Measurements from ENCODE around the gene MPHOSPH6. TPM values are rescaled to one million over a fixed set of nuclear protein-coding genes. Genes with fewer than 3 reads are reported as not detected.

MPHOSPH6 gene
- total RNA-seq, 4 donors from 2014 or later, result 13.8 to 21.0 (median 14.6) TPM

GRCh38 chr16:82136956-82137821, 32.8 kb downstream of the MPHOSPH6 start:
- Histone ChIP-seq H3K4me3 (no peak overlapping the region), H3K4me1 (no peaks in the 10 kb centered on the region), H3K27me3 (no peaks in the 10 kb centered on the region), H3K9me3 (no peaks in the 10 kb centered on the region), H3K36me3 (no peaks in the 10 kb centered on the region), H3K27ac (no peak overlapping the region)
- no peak for ATAC-seq
- WGBS, 2 donors (ENCODE audit: low coverage in 1 of 2), result 69 to 77% methylated on average over 6 to 8 of the region's 9 CpGs
- TF ChIP-seq POLR2AphosphoS5 (IDR thresholded peaks at IDR 0.05), result no peak
- TF ChIP-seq, protein P1, sequence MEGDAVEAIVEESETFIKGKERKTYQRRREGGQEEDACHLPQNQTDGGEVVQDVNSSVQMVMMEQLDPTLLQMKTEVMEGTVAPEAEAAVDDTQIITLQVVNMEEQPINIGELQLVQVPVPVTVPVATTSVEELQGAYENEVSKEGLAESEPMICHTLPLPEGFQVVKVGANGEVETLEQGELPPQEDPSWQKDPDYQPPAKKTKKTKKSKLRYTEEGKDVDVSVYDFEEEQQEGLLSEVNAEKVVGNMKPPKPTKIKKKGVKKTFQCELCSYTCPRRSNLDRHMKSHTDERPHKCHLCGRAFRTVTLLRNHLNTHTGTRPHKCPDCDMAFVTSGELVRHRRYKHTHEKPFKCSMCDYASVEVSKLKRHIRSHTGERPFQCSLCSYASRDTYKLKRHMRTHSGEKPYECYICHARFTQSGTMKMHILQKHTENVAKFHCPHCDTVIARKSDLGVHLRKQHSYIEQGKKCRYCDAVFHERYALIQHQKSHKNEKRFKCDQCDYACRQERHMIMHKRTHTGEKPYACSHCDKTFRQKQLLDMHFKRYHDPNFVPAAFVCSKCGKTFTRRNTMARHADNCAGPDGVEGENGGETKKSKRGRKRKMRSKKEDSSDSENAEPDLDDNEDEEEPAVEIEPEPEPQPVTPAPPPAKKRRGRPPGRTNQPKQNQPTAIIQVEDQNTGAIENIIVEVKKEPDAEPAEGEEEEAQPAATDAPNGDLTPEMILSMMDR (IDR thresholded peaks at IDR 0.05), result no peak
- no peak for TF ChIP-seq EP300 (IDR thresholded peaks at IDR 0.05)
- no peak for TF ChIP-seq POLR2A (IDR thresholded peaks at IDR 0.05)

GRCh38 chr16:82135844-82136243, 34.2 kb downstream of the MPHOSPH6 start:
- Histone ChIP-seq H3K36me3 (no peaks in the 10 kb centered on the region), H3K27me3 (no peaks in the 10 kb centered on the region), H3K4me1 (no peaks in the 10 kb centered on the region), H3K4me3 (no peak overlapping the region), H3K27ac (no peak overlapping the region), H3K9me3 (no peaks in the 10 kb centered on the region)
- 78 to 83% methylated on average over 6 of the region's 8 CpGs for WGBS, 2 donors (ENCODE audit: low coverage in 1 of 2)
- TF ChIP-seq POLR2A (IDR thresholded peaks at IDR 0.05) (no peak), POLR2AphosphoS5 (IDR thresholded peaks at IDR 0.05) (no peak), EP300 (IDR thresholded peaks at IDR 0.05) (no peak)
- TF ChIP-seq, protein P1 (IDR thresholded peaks at IDR 0.05), result no peak
- ATAC-seq, result no peak

GRCh38 chr16:82134846-82135245, 35.2 kb downstream of the MPHOSPH6 start:
- 83 to 96% methylated on average over 8 of the region's 8 CpGs for WGBS, 2 donors (ENCODE audit: low coverage in 1 of 2)
- no peak overlapping the region for H3K4me3 ChIP-seq
- H3K4me1 ChIP-seq, result no peaks in the 10 kb centered on the region
- H3K36me3 ChIP-seq, result no peaks in the 10 kb centered on the region
- no peaks in the 10 kb centered on the region for H3K9me3 ChIP-seq
- TF ChIP-seq POLR2A (IDR thresholded peaks at IDR 0.05) (no peak), EP300 (IDR thresholded peaks at IDR 0.05) (no peak), POLR2AphosphoS5 (IDR thresholded peaks at IDR 0.05) (no peak)
- TF ChIP-seq, protein P1 (IDR thresholded peaks at IDR 0.05), result no peak
- no peak for ATAC-seq
- H3K27ac ChIP-seq, result no peak overlapping the region
- no peaks in the 10 kb centered on the region for H3K27me3 ChIP-seq

DNA sequence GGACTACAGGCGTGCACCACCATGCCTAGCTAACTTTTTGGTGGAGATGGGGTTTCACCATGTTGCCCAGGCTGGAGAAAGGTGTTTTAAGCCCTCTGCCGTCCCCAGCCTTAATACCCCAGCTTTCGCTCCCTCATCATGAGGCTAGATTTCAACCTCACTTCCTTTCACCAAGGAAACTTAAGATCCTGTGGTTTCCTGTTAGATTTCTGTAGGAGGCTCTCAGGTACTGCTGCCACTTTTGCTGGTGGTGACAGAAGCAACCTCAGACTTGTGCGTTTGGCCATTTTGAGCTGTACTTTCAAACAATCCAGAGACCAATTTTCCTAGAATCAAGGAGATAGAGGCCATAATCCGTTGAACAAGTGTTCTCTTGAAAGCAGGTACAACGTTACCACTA, 36.2 kb downstream of the MPHOSPH6 start:
- TF ChIP-seq EP300 (IDR thresholded peaks at IDR 0.05) (no peak), POLR2AphosphoS5 (IDR thresholded peaks at IDR 0.05) (no peak), POLR2A (IDR thresholded peaks at IDR 0.05) (no peak)
- TF ChIP-seq, protein P1 (IDR thresholded peaks at IDR 0.05), result no peak
- no peaks in the 10 kb centered on the region for H3K4me1 ChIP-seq
- 87 to 100% methylated on average over 3 to 6 of the region's 6 CpGs for WGBS, 2 donors (ENCODE audit: low coverage in 1 of 2)
- no peaks in the 10 kb centered on the region for H3K9me3 ChIP-seq
- ATAC-seq, result no peak
- no peak overlapping the region for H3K4me3 ChIP-seq
- H3K27ac ChIP-seq, result no peak overlapping the region
- H3K27me3 ChIP-seq, result no peaks in the 10 kb centered on the region
- H3K36me3 ChIP-seq, result no peaks in the 10 kb centered on the region

- TF ChIP-seq EP300 (IDR thresholded peaks at IDR 0.05) (no peak), POLR2AphosphoS5 (IDR thresholded peaks at IDR 0.05) (no peak), POLR2A (IDR thresholded peaks at IDR 0.05) (no peak)
- TF ChIP-seq, protein P1 (IDR thresholded peaks at IDR 0.05), result no peak
- H3K27ac ChIP-seq, result no peak overlapping the region
- no peaks in the 10 kb centered on the region for H3K36me3 ChIP-seq
- ATAC-seq, result no peak
- no peak overlapping the region for H3K4me3 ChIP-seq
- H3K9me3 ChIP-seq, result no peaks in the 10 kb centered on the region
- H3K4me1 ChIP-seq, result no peaks in the 10 kb centered on the region
- 79 to 87% methylated on average over 2 to 3 of the region's 3 CpGs for WGBS, 2 donors (ENCODE audit: low coverage in 1 of 2)
- H3K27me3 ChIP-seq, result no peaks in the 10 kb centered on the region
Observed at GRCh38 chr16:82129881-82130280, 40.1 kb downstream of the MPHOSPH6 start.
